HS-27A (cell line): ENCODE data around the gene ZCCHC24.

ENCODE experiments used
- DNase-seq: peaks from one replicate; pipeline ENCODE4 v3.0.0-alpha.2; 2012; ENCODE audit warnings: low read depth, missing footprints

Gene ZCCHC24

GRCh38 chr10:79445977-79446757, 743 bp upstream of the ZCCHC24 start:
- no peak for DNase-seq

- DNase-seq = no peak
These were observed 965 bp downstream of the ZCCHC24 start for GRCh38 chr10:79444199-79445119.

GRCh38 chr10:79443338-79444198, 1.9 kb downstream of the ZCCHC24 start:
- DNase-seq = no peak

- no peak for DNase-seq
These were observed 3.0 kb downstream of the ZCCHC24 start for GRCh38 chr10:79442171-79443040.

- no peak for DNase-seq
These were observed 4.0 kb downstream of the ZCCHC24 start for GRCh38 chr10:79441433-79441832.

GRCh38 chr10:79440281-79440680, 5.1 kb downstream of the ZCCHC24 start:
- no peak for DNase-seq

GRCh38 chr10:79438699-79439085, 6.7 kb downstream of the ZCCHC24 start:
- DNase-seq = no peak

- DNase-seq = no peak
These were observed 7.3 kb downstream of the ZCCHC24 start for GRCh38 chr10:79438021-79438698.

- no peak for DNase-seq
These were observed 8.2 kb downstream of the ZCCHC24 start for GRCh38 chr10:79437111-79437814.

GRCh38 chr10:79436850-79437103, 8.6 kb downstream of the ZCCHC24 start:
- DNase-seq = no peak

- DNase-seq = no peak
These were observed 9.2 kb downstream of the ZCCHC24 start for GRCh38 chr10:79436066-79436849.

GRCh38 chr10:79435271-79436065, 10.0 kb downstream of the ZCCHC24 start:
- DNase-seq = no peak

- no peak for DNase-seq
These were observed 10.6 kb downstream of the ZCCHC24 start for GRCh38 chr10:79434821-79435251.

- no peak for DNase-seq
These were observed 11.2 kb downstream of the ZCCHC24 start for GRCh38 chr10:79434223-79434687.

- DNase-seq = no peak
These were observed 11.9 kb downstream of the ZCCHC24 start for GRCh38 chr10:79433324-79434222.

GRCh38 chr10:79431891-79432831, 13.3 kb downstream of the ZCCHC24 start:
- DNase-seq = no peak
